HL-60 (cell line): ENCODE data around the gene VASP.
A peak's percentile ranks its signal among the peaks of the same experiment; 100 is the strongest.

Experiments used
- DNase-seq, 2 experiments: peaks; one replicate each; pipeline ENCODE4 v3.0.0-alpha.2; 2010 to 2020; ENCODE audit warnings: low read depth in 1 of 2, low spot score in 1 of 2
- H3K27ac ChIP-seq: fragments of 250-450 bp; sonication (Bioruptor Pico); replicated peaks from 2 replicates; pipeline ENCODE4 v1.5.1; 2020; ENCODE audit warnings: mild to moderate bottlenecking, moderate library complexity
- H3K27me3 ChIP-seq: fragments of 250-450 bp; sonication (Bioruptor Pico); 2 replicates; pipeline ENCODE4 v1.5.1; 2021; ENCODE audit warnings: mild to moderate bottlenecking, moderate library complexity; ENCODE audit not compliant: insufficient read depth, poor library complexity, severe bottlenecking
- H3K4me3 ChIP-seq: replicated peaks from 2 replicates; pipeline ENCODE4 v1.5.1; 2011; ENCODE audit warnings: mild to moderate bottlenecking, control low read depth, low read length; ENCODE audit not compliant: insufficient read depth
- CTCF ChIP-seq: IDR thresholded peaks from one replicate; pipeline ENCODE4 v1.5.1; 2011; ENCODE audit warnings: low read length, control low read depth, inconsistent platforms; ENCODE audit not compliant: insufficient read depth
- GABPA ChIP-seq: IDR thresholded peaks from 2 replicates; pipeline ENCODE4 v1.6.1; 2012; ENCODE audit warnings: low read depth
- POLR2AphosphoS5 ChIP-seq: IDR thresholded peaks from 2 replicates; pipeline ENCODE4 v1.6.1; 2012; ENCODE audit warnings: low read depth
- REST ChIP-seq: IDR thresholded peaks from 2 replicates; pipeline ENCODE4 v1.6.1; 2012; ENCODE audit warnings: low read depth; ENCODE audit not compliant: insufficient replicate concordance
- SPI1 ChIP-seq: IDR thresholded peaks from 2 replicates; pipeline ENCODE4 v1.6.1; 2012; ENCODE audit warnings: low read depth, mild to moderate bottlenecking, borderline replicate concordance

VASP gene

GRCh38 chr19:45476304-45476703, 31.0 kb upstream of the VASP start:
- no peak overlapping the region for H3K4me3 ChIP-seq
- no peak overlapping the region for H3K27ac ChIP-seq
- TF ChIP-seq CTCF = no peak
- no peak for TF ChIP-seq POLR2AphosphoS5
- no peak for TF ChIP-seq SPI1
- TF ChIP-seq REST = no peak
- TF ChIP-seq GABPA = no peak
- H3K27me3 ChIP-seq = no peaks in the 10 kb centered on the region
- no peak for DNase-seq

- no peaks in the 10 kb centered on the region for H3K27me3 ChIP-seq
- TF ChIP-seq GABPA = no peak
- TF ChIP-seq REST = no peak
- no peak for TF ChIP-seq CTCF
- TF ChIP-seq POLR2AphosphoS5 = no peak
- TF ChIP-seq SPI1 = no peak
- H3K4me3 ChIP-seq = no peak overlapping the region
- no peak for DNase-seq
- H3K27ac ChIP-seq = no peak overlapping the region
Measured at GRCh38 chr19:45477186-45477585, 30.1 kb upstream of the VASP start.

DNA sequence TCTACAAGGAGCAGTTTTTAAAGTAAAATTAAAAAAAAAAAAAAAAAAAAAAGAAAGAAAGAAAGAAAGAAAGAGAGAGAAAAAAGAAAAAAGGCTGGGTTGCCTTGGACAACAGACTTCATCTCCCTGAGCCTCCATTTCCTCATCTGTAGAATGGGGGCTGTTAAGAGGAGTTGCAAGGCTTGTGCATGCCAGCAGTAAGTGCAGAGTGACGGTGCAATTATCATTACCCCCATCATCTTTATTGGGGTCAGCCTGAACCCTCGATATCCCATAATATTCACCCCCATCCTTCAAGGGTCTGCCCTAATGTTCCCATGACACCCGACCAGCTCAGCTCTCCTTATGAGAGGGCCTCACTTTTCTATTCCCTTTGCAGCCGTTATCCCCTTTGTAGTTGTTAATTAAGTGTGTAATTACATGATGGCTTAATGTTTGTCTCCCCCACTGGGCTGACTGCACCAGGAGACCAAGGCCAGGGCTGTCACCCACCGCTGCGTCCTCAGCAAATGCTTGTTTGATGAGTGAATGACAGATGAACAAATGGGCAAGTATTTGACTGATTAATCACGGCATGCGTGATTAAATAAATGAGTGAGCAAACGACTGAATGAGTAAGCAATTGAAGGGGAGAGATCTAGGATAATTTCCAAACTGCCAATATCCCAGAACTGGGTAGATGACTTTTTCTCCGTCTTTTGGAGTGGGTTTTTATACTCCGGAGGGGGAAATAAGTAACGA, 29.4 kb upstream of the VASP start:
- H3K27me3 ChIP-seq = no peaks in the 10 kb centered on the region
- H3K4me3 ChIP-seq = peak overlapping the region; percentile 19
- DNase-seq = no peak
- no peak for TF ChIP-seq REST
- H3K27ac ChIP-seq = no peak overlapping the region; the same call in 1 of the 2 replicates
